ENCODE measurements around the gene KLHL25.

DNA sequence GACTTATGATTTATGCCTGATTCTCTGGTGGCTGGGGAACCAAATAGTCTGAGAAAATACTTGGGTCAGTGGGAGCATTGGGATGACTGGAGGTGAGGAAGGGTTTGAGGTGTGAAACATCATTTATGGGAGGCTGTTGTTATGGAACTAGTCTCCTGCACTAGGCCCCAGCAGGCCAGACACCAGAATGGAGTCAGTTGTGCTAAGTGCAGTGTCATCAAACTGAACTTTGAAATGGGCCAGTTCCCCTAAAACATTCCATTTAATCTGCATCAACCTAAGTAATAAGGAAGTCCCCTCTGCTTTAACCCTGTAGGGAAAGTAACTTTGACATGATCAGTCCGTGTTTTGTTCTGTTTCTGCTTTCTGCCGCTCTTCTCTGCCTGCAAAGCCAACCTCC lies 44.9 kb upstream of the KLHL25 start:
- TF ChIP-seq, protein P1, sequence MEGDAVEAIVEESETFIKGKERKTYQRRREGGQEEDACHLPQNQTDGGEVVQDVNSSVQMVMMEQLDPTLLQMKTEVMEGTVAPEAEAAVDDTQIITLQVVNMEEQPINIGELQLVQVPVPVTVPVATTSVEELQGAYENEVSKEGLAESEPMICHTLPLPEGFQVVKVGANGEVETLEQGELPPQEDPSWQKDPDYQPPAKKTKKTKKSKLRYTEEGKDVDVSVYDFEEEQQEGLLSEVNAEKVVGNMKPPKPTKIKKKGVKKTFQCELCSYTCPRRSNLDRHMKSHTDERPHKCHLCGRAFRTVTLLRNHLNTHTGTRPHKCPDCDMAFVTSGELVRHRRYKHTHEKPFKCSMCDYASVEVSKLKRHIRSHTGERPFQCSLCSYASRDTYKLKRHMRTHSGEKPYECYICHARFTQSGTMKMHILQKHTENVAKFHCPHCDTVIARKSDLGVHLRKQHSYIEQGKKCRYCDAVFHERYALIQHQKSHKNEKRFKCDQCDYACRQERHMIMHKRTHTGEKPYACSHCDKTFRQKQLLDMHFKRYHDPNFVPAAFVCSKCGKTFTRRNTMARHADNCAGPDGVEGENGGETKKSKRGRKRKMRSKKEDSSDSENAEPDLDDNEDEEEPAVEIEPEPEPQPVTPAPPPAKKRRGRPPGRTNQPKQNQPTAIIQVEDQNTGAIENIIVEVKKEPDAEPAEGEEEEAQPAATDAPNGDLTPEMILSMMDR (IDR thresholded peaks at IDR 0.05; ENCODE audit: borderline replicate concordance, extremely low read depth, low read length, poor library complexity, severe bottlenecking): no peak
- no peak for TF ChIP-seq EZH2 (IDR thresholded peaks at IDR 0.05; ENCODE audit: borderline replicate concordance, low read depth, low read length, severe bottlenecking)
